BLaER1 (cell line): ENCODE measurements around the gene PHACTR3.

ENCODE experiments used
- H3K27ac ChIP-seq: shearing (Covaris generic); formaldehyde crosslinking; 2 replicates; pipeline ENCODE4 v1.8.1; 2022
- H3K27me3 ChIP-seq: shearing (Covaris generic); formaldehyde crosslinking; 2 replicates; pipeline ENCODE4 v1.8.1; 2022
- H3K36me3 ChIP-seq: shearing (Covaris generic); formaldehyde crosslinking; 2 replicates; pipeline ENCODE4 v1.8.1; 2022
- H3K4me1 ChIP-seq: shearing (Covaris generic); formaldehyde crosslinking; 2 replicates; pipeline ENCODE4 v1.8.1; 2022
- H3K4me2 ChIP-seq: shearing (Covaris generic); formaldehyde crosslinking; 2 replicates; pipeline ENCODE4 v1.8.1; 2022
- H3K4me3 ChIP-seq: shearing (Covaris generic); formaldehyde crosslinking; 2 replicates; pipeline ENCODE4 v1.8.1; 2022
- H3K9ac ChIP-seq: shearing (Covaris generic); formaldehyde crosslinking; 2 replicates; pipeline ENCODE4 v1.8.1; 2022
- H3K9me3 ChIP-seq: shearing (Covaris generic); formaldehyde crosslinking; 2 replicates; pipeline ENCODE4 v1.8.1; 2022
- H4K20me1 ChIP-seq: shearing (Covaris generic); formaldehyde crosslinking; 2 replicates; pipeline ENCODE4 v1.8.1; 2022
- Cebpa-rat ChIP-seq: shearing (Covaris generic); IDR thresholded peaks from 2 replicates; pipeline ENCODE4 v1.8.1; 2022

Gene PHACTR3

GRCh38 chr20:59787538-59787890 is 183.2 kb downstream of the PHACTR3 start:
- Histone ChIP-seq H3K36me3 (peaks cover 100% of the 10 kb centered on the region), H3K9ac (no peak overlapping the region), H3K4me3 (no peak overlapping the region), H3K27me3 (no peaks in the 10 kb centered on the region), H3K4me1 (no peaks in the 10 kb centered on the region), H3K27ac (no peak overlapping the region), H4K20me1 (peaks cover 74% of the 10 kb centered on the region), H3K4me2 (no peak overlapping the region), H3K9me3 (peaks cover 57% of the 10 kb centered on the region)
- TF ChIP-seq Cebpa-rat = no peak

GRCh38 chr20:59788196-59788735 is 183.9 kb downstream of the PHACTR3 start:
- TF ChIP-seq Cebpa-rat = no peak
- Histone ChIP-seq H3K9ac (no peak overlapping the region), H3K4me3 (no peak overlapping the region), H3K9me3 (peaks cover 63% of the 10 kb centered on the region), H3K4me2 (no peak overlapping the region), H3K27ac (no peak overlapping the region), H3K36me3 (peaks cover 100% of the 10 kb centered on the region), H3K4me1 (no peaks in the 10 kb centered on the region), H3K27me3 (no peaks in the 10 kb centered on the region), H4K20me1 (peaks cover 74% of the 10 kb centered on the region)

GRCh38 chr20:59788811-59789397 is 184.6 kb downstream of the PHACTR3 start:
- Histone ChIP-seq H3K27me3 (no peaks in the 10 kb centered on the region), H4K20me1 (peaks cover 74% of the 10 kb centered on the region), H3K36me3 (peaks cover 98% of the 10 kb centered on the region), H3K4me1 (no peaks in the 10 kb centered on the region), H3K4me3 (no peak overlapping the region), H3K9ac (no peak overlapping the region), H3K27ac (no peak overlapping the region), H3K9me3 (peaks cover 69% of the 10 kb centered on the region), H3K4me2 (no peak overlapping the region)
- no peak for TF ChIP-seq Cebpa-rat

GRCh38 chr20:59789686-59790085 is 185.3 kb downstream of the PHACTR3 start:
- Histone ChIP-seq H3K27me3 (no peaks in the 10 kb centered on the region), H3K9me3 (peaks cover 71% of the 10 kb centered on the region), H3K9ac (no peak overlapping the region), H3K27ac (no peak overlapping the region), H3K4me1 (no peaks in the 10 kb centered on the region), H3K4me2 (no peak overlapping the region), H4K20me1 (peaks cover 74% of the 10 kb centered on the region), H3K36me3 (peaks cover 98% of the 10 kb centered on the region), H3K4me3 (no peak overlapping the region)
- no peak for TF ChIP-seq Cebpa-rat

GRCh38 chr20:59790346-59790745 is 186.0 kb downstream of the PHACTR3 start:
- H3K4me2 ChIP-seq = no peak overlapping the region
- no peaks in the 10 kb centered on the region for H3K4me1 ChIP-seq
- peaks cover 98% of the 10 kb centered on the region for H3K36me3 ChIP-seq
- peaks cover 77% of the 10 kb centered on the region for H3K9me3 ChIP-seq
- no peak overlapping the region for H3K9ac ChIP-seq
- H4K20me1 ChIP-seq = peaks cover 76% of the 10 kb centered on the region
- H3K27me3 ChIP-seq = no peaks in the 10 kb centered on the region
- H3K4me3 ChIP-seq = no peak overlapping the region
- TF ChIP-seq Cebpa-rat = no peak
- H3K27ac ChIP-seq = no peak overlapping the region

GRCh38 chr20:59792300-59792699 is 188.0 kb downstream of the PHACTR3 start:
- Histone ChIP-seq H3K27me3 (no peaks in the 10 kb centered on the region), H3K4me3 (no peak overlapping the region), H3K4me1 (no peaks in the 10 kb centered on the region), H3K9me3 (peaks cover 84% of the 10 kb centered on the region), H3K36me3 (peaks cover 96% of the 10 kb centered on the region), H3K4me2 (no peak overlapping the region), H3K9ac (no peak overlapping the region), H4K20me1 (peaks cover 76% of the 10 kb centered on the region), H3K27ac (no peak overlapping the region)
- no peak for TF ChIP-seq Cebpa-rat

- no peak overlapping the region for H3K27ac ChIP-seq
- H3K9me3 ChIP-seq = peaks cover 71% of the 10 kb centered on the region
- no peaks in the 10 kb centered on the region for H3K4me1 ChIP-seq
Measured at GRCh38 chr20:59794555-59794954, 190.2 kb downstream of the PHACTR3 start.

GRCh38 chr20:59800309-59800708 is 196.0 kb downstream of the PHACTR3 start:
- Histone ChIP-seq H3K27me3 (no peaks in the 10 kb centered on the region), H3K27ac (no peak overlapping the region), H4K20me1 (peaks cover 100% of the 10 kb centered on the region), H3K36me3 (peaks cover 91% of the 10 kb centered on the region), H3K4me2 (no peak overlapping the region), H3K4me3 (no peak overlapping the region), H3K9ac (no peak overlapping the region), H3K4me1 (peaks cover 25% of the 10 kb centered on the region), H3K9me3 (peaks cover 21% of the 10 kb centered on the region)
- no peak for TF ChIP-seq Cebpa-rat

More at GRCh38 chr20:59794555-59794954, 190.2 kb downstream of the PHACTR3 start:
- Histone ChIP-seq H3K27me3 (no peaks in the 10 kb centered on the region), H3K9ac (no peak overlapping the region), H3K4me3 (no peak overlapping the region), H3K36me3 (peaks cover 89% of the 10 kb centered on the region), H4K20me1 (peaks cover 80% of the 10 kb centered on the region), H3K4me2 (no peak overlapping the region)
- TF ChIP-seq Cebpa-rat = no peak

- H3K36me3 ChIP-seq = peaks cover 92% of the 10 kb centered on the region
- peaks cover 100% of the 10 kb centered on the region for H4K20me1 ChIP-seq
- peaks cover 5% of the 10 kb centered on the region; the same call in 1 of the 2 replicates for H3K9me3 ChIP-seq
- H3K4me1 ChIP-seq = peaks cover 25% of the 10 kb centered on the region
- H3K9ac ChIP-seq = no peak overlapping the region
- TF ChIP-seq Cebpa-rat = no peak
- no peak overlapping the region for H3K4me3 ChIP-seq
- no peak overlapping the region for H3K27ac ChIP-seq
- no peak overlapping the region for H3K4me2 ChIP-seq
- H3K27me3 ChIP-seq = no peaks in the 10 kb centered on the region
Measured at GRCh38 chr20:59802018-59802417, 197.7 kb downstream of the PHACTR3 start.

- no peak for TF ChIP-seq Cebpa-rat
- Histone ChIP-seq H3K9ac (no peak overlapping the region), H3K27me3 (no peaks in the 10 kb centered on the region), H3K4me3 (no peak overlapping the region), H3K27ac (no peak overlapping the region), H4K20me1 (peaks cover 100% of the 10 kb centered on the region), H3K4me1 (peaks cover 25% of the 10 kb centered on the region), H3K4me2 (no peak overlapping the region), H3K36me3 (peaks cover 92% of the 10 kb centered on the region), H3K9me3 (no peaks in the 10 kb centered on the region; the same call in 1 of the 2 replicates)
Measured at GRCh38 chr20:59802471-59803221, 198.3 kb downstream of the PHACTR3 start.
